Small intestine (tissue), 7 donors: ENCODE measurements around the gene TRAPPC2. TPM values are rescaled to one million over a fixed set of nuclear protein-coding genes. Genes with fewer than 3 reads are reported as not detected.
A peak's percentile ranks its signal among the peaks of the same experiment; 100 is the strongest.

Source experiments
- DNase-seq, 2 donors: peaks; one replicate each; pipeline versions ENCODE4 v3.0.0 to v3.0.0-alpha.2; 2013
- FAIRE-seq: peaks from 2 replicates; lab custom pipeline; 2012; peaks lifted over from hg19 to GRCh38; lab: Jason Lieb, UNC
- H3K27ac ChIP-seq, 3 donors: one replicate each; pipeline ENCODE4 v1.5.1; 2013; ENCODE audit warnings: low read length in 2 of 3, mild to moderate bottlenecking in 2 of 3, control low read depth in 1 of 3, inconsistent platforms in 1 of 3, low read depth in 1 of 3, moderate library complexity in 1 of 3
- H3K27me3 ChIP-seq, 3 donors: one replicate each; pipeline ENCODE4 v1.6.1; 2013; ENCODE audit warnings: low read length in 3 of 3, inconsistent platforms in 1 of 3; ENCODE audit not compliant: control insufficient read depth in 3 of 3, insufficient read depth in 3 of 3
- H3K36me3 ChIP-seq, 3 donors: one replicate each; pipeline ENCODE4 v1.6.1; 2013; ENCODE audit warnings: low read length in 3 of 3, inconsistent platforms in 1 of 3, low read depth in 1 of 3, mild to moderate bottlenecking in 1 of 3, moderate library complexity in 1 of 3; ENCODE audit not compliant: control insufficient read depth in 3 of 3, insufficient read depth in 2 of 3
- H3K4me1 ChIP-seq, 3 donors: one replicate each; pipeline ENCODE4 v1.6.1; 2013; ENCODE audit warnings: low read length in 2 of 3, inconsistent platforms in 1 of 3, low read depth in 1 of 3, mild to moderate bottlenecking in 1 of 3, moderate library complexity in 1 of 3; ENCODE audit not compliant: control insufficient read depth in 3 of 3, insufficient read depth in 2 of 3
- H3K4me3 ChIP-seq, 3 donors: one replicate each; pipeline ENCODE4 v1.5.1; 2013; ENCODE audit warnings: low read length in 3 of 3, control low read depth in 1 of 3, inconsistent platforms in 1 of 3, low read depth in 1 of 3, mild to moderate bottlenecking in 1 of 3, moderate library complexity in 1 of 3
- H3K9me3 ChIP-seq, 2 donors: one replicate each; pipeline ENCODE4 v1.6.1; 2013; ENCODE audit warnings: low read depth in 1 of 2, low read length in 1 of 2; ENCODE audit not compliant: control insufficient read depth in 2 of 2, insufficient read depth in 1 of 2
- WGBS, 3 donors: extraction: QIAGEN DNeasy Blood & Tissue Kit; methylation state at CpG; one replicate each; pipeline ENCODE4 v1.1.7; 2013; 5-methylcytosine and 5-hydroxymethylcytosine counted together
- polyA plus RNA-seq, 4 donors: library from polyadenylated mRNA; stranded (reverse) in 3 of 4; unstranded in 1 of 4; fragments of 200-250 nt in 3 of 4; fragments of 120-200 nt in 1 of 4; gene quantifications; one replicate each; pipeline versions ENCODE4 v1.2.1 to v1.2.3, GENCODE V29; 2013
- donor health status: healthy with polysubstance abuse.
- donor health status: control.
- donor health status: control.
- donor health status: Bipolar disorder and iron deficiency.
- donor health status: healthy.

TRAPPC2 gene
- polyA plus RNA-seq, 4 donors = 6.4 to 14.5 (median 7.7) TPM

- no peak overlapping the region for H3K4me3 ChIP-seq
- no peaks in the 10 kb centered on the region for H3K9me3 ChIP-seq
- H3K4me1 ChIP-seq = peaks cover 5 to 6% (median 5%) of the 10 kb centered on the region in 3 donors
- DNase-seq (no peak), FAIRE-seq (no peak)
- no peak overlapping the region for H3K27ac ChIP-seq
- H3K27me3 ChIP-seq = no peaks in the 10 kb centered on the region
- WGBS, 3 donors = 71 to 82% (median 74%) methylated on average over 2 of the region's 2 CpGs
- H3K36me3 ChIP-seq = peaks cover 0 to 2% (median 0%) of the 10 kb centered on the region in 3 donors
These were observed 40.1 kb downstream of the TRAPPC2 start for GRCh38 chrX:13694359-13694758.

GRCh38 chrX:13693341-13693961 lies 41.0 kb downstream of the TRAPPC2 start:
- no peaks in the 10 kb centered on the region for H3K9me3 ChIP-seq
- no peak for FAIRE-seq
- no peaks in the 10 kb centered on the region for H3K27me3 ChIP-seq
- H3K4me1 ChIP-seq = peaks cover 4 to 6% (median 5%) of the 10 kb centered on the region in 3 donors
- no peak overlapping the region for H3K27ac ChIP-seq
- DNase-seq = no peak
- 16 to 48% (median 44%) methylated on average over 6 to 7 of the region's 7 CpGs for WGBS, 3 donors
- H3K4me3 ChIP-seq = no peak overlapping the region
- H3K36me3 ChIP-seq = peaks cover 0 to 2% (median 0%) of the 10 kb centered on the region in 3 donors

- FAIRE-seq (no peak), DNase-seq (no peak)
- WGBS, 3 donors = 38 to 63% (median 48%) methylated on average over 5 of the region's 5 CpGs
- H3K27me3 ChIP-seq = no peaks in the 10 kb centered on the region
- H3K9me3 ChIP-seq = no peaks in the 10 kb centered on the region
- no peak overlapping the region for H3K4me3 ChIP-seq
- peaks cover 0 to 2% (median 0%) of the 10 kb centered on the region in 3 donors for H3K36me3 ChIP-seq
- peak overlapping the region in 2 of 3 donors; percentile 29 to 65 for H3K27ac ChIP-seq
- peaks cover 4 to 6% (median 5%) of the 10 kb centered on the region in 3 donors for H3K4me1 ChIP-seq
These were observed 41.6 kb downstream of the TRAPPC2 start for GRCh38 chrX:13692771-13693231.

GRCh38 chrX:13691841-13692371 lies 42.5 kb downstream of the TRAPPC2 start:
- no peak overlapping the region for H3K27ac ChIP-seq
- 24 to 61% (median 53%) methylated on average over 7 of the region's 7 CpGs for WGBS, 3 donors

GRCh38 chrX:13690836-13691235 lies 43.6 kb downstream of the TRAPPC2 start:
- no peaks in the 10 kb centered on the region for H3K9me3 ChIP-seq
- no peak for FAIRE-seq
- H3K27ac ChIP-seq = no peak overlapping the region
- H3K36me3 ChIP-seq = peaks cover 0 to 2% (median 0%) of the 10 kb centered on the region in 3 donors
- no peak for DNase-seq
- 54 to 59% (median 54%) methylated on average over 3 of the region's 3 CpGs for WGBS, 3 donors
- H3K4me1 ChIP-seq = peaks cover 4 to 6% (median 5%) of the 10 kb centered on the region in 3 donors
- H3K27me3 ChIP-seq = no peaks in the 10 kb centered on the region
- peak overlapping the region in 1 of 3 donors; percentile 15 for H3K4me3 ChIP-seq

More at GRCh38 chrX:13691841-13692371, 42.5 kb downstream of the TRAPPC2 start:
- Histone ChIP-seq H3K27me3 (no peaks in the 10 kb centered on the region), H3K9me3 (no peaks in the 10 kb centered on the region), H3K4me3 (no peak overlapping the region), H3K36me3 (peaks cover 0 to 2% (median 0%) of the 10 kb centered on the region in 3 donors), H3K4me1 (peaks cover 4 to 6% (median 5%) of the 10 kb centered on the region in 3 donors)
- FAIRE-seq (no peak), DNase-seq (peak in 1 of 2 donors; percentile 23)

GRCh38 chrX:13689741-13690211 lies 44.6 kb downstream of the TRAPPC2 start:
- H3K27me3 ChIP-seq = no peaks in the 10 kb centered on the region
- DNase-seq (no peak), FAIRE-seq (no peak)
- peak overlapping the region; percentile 81 to 96 (median 93) for H3K27ac ChIP-seq
- WGBS, 3 donors = 0 to 6% (median 1%) methylated on average over 16 of the region's 16 CpGs
- peaks cover 4 to 6% (median 4%) of the 10 kb centered on the region in 3 donors for H3K4me1 ChIP-seq
- H3K9me3 ChIP-seq = no peaks in the 10 kb centered on the region
- peak overlapping the region; percentile 64 to 77 (median 67) for H3K4me3 ChIP-seq
- H3K36me3 ChIP-seq = peaks cover 0 to under 1% (median 0%) of the 10 kb centered on the region in 3 donors

GRCh38 chrX:13688958-13689740 lies 45.3 kb downstream of the TRAPPC2 start, which contains the start of gene RAB9A:
TSS of gene RAB9A (plus strand) at chrX:13689128. CDS start at chrX:13708747, 19,619 bp downstream.
- H3K36me3 ChIP-seq = no peaks in the 10 kb centered on the region
- FAIRE-seq (no peak), DNase-seq (peak; percentile 78 to 88)
- H3K27ac ChIP-seq = peak within 1 kb of the TSS; percentile 81 to 96 (median 93)
- H3K9me3 ChIP-seq = no peaks in the 10 kb centered on the region
- peaks cover 3 to 6% (median 4%) of the 10 kb centered on the region in 3 donors for H3K4me1 ChIP-seq
- peak within 1 kb of the TSS; percentile 64 to 77 (median 67) for H3K4me3 ChIP-seq
- WGBS, 3 donors = 0 to 5% (median 1%) methylated on average over 48 to 68 of the region's 68 CpGs
- no peaks in the 10 kb centered on the region for H3K27me3 ChIP-seq
